HepG2 (cell line): ENCODE results near the gene CREG2. TPM values are rescaled to one million over a fixed set of nuclear protein-coding genes. Genes with fewer than 3 reads are reported as not detected.

Experiments used
- ARHGAP35 ChIP-seq: sonication (generic); formaldehyde crosslinking; IDR thresholded peaks from 2 replicates; pipeline ENCODE4 v1.9.0; 2022; ENCODE audit warnings: mild to moderate bottlenecking, inconsistent platforms, moderate library complexity, missing genetic modification reagents, borderline replicate concordance
- HMG20A ChIP-seq: IDR thresholded peaks from 2 replicates; pipeline ENCODE4 v1.6.1; 2016; ENCODE audit warnings: borderline replicate concordance
- ISX ChIP-seq: sonication (generic); formaldehyde crosslinking; conservative IDR thresholded peaks from 2 replicates; pipeline ENCODE4 v1.5.0; 2020; ENCODE audit warnings: missing genetic modification reagents
- JDP2 ChIP-seq: sonication (generic); formaldehyde crosslinking; IDR thresholded peaks from 2 replicates; pipeline ENCODE4 v1.8.1; 2022; ENCODE audit warnings: missing genetic modification reagents, borderline replicate concordance
- KDM5A ChIP-seq: fragments of 200-600 bp; sonication (generic); IDR thresholded peaks from 2 replicates; pipeline ENCODE4 v1.7.0; 2018; ENCODE audit warnings: antibody characterized with exemption, mild to moderate bottlenecking, low read length, borderline replicate concordance
- KLF13 ChIP-seq: sonication (generic); formaldehyde crosslinking; IDR thresholded peaks from 2 replicates; pipeline ENCODE4 v1.4.0; 2020; ENCODE audit warnings: mild to moderate bottlenecking, missing genetic modification reagents
- MAF1 ChIP-seq: sonication (generic); formaldehyde crosslinking; IDR thresholded peaks from 2 replicates; pipeline ENCODE4 v1.5.0; 2020; ENCODE audit warnings: missing genetic modification reagents, borderline replicate concordance
- ONECUT2 ChIP-seq: sonication (generic); formaldehyde crosslinking; IDR thresholded peaks from 2 replicates; pipeline ENCODE4 v1.4.0; 2020; ENCODE audit warnings: missing genetic modification reagents
- PBX3 ChIP-seq: sonication (generic); formaldehyde crosslinking; IDR thresholded peaks from 2 replicates; pipeline ENCODE4 v1.8.1; 2023; ENCODE audit warnings: missing genetic modification reagents, inconsistent platforms, borderline replicate concordance
- YEATS2 ChIP-seq: sonication (generic); formaldehyde crosslinking; IDR thresholded peaks from 2 replicates; pipeline ENCODE4 v1.4.0; 2020; ENCODE audit warnings: missing genetic modification reagents, borderline replicate concordance
- YEATS4 ChIP-seq: sonication (generic); formaldehyde crosslinking; IDR thresholded peaks from 2 replicates; pipeline ENCODE4 v1.4.0; 2020; ENCODE audit warnings: missing genetic modification reagents, borderline replicate concordance
- ZFP36L1 ChIP-seq: sonication (generic); formaldehyde crosslinking; IDR thresholded peaks from 2 replicates; pipeline ENCODE4 v1.8.0; 2022; ENCODE audit warnings: mild to moderate bottlenecking, missing genetic modification reagents, moderate library complexity
- ZNF292 ChIP-seq: sonication (generic); formaldehyde crosslinking; IDR thresholded peaks from 2 replicates; pipeline ENCODE4 v1.8.1; 2022; ENCODE audit warnings: mild to moderate bottlenecking, low read depth, missing genetic modification reagents, borderline replicate concordance
- ZNF383 ChIP-seq: sonication (generic); formaldehyde crosslinking; IDR thresholded peaks from 2 replicates; pipeline ENCODE4 v1.4.0; 2020; ENCODE audit warnings: missing genetic modification reagents, mild to moderate bottlenecking, borderline replicate concordance
- ZNF605 ChIP-seq: sonication (generic); formaldehyde crosslinking; IDR thresholded peaks from 2 replicates; pipeline ENCODE4 v1.8.0; 2022; ENCODE audit warnings: mild to moderate bottlenecking, missing genetic modification reagents
- ZNF678 ChIP-seq: sonication (generic); formaldehyde crosslinking; IDR thresholded peaks from 2 replicates; pipeline ENCODE4 v1.4.0; 2020; ENCODE audit warnings: mild to moderate bottlenecking, missing genetic modification reagents
- ZNF761 ChIP-seq: sonication (generic); formaldehyde crosslinking; conservative IDR thresholded peaks from 2 replicates; pipeline ENCODE4 v1.4.0; 2020; ENCODE audit warnings: mild to moderate bottlenecking, missing genetic modification reagents
- polyA plus RNA-seq, 8 experiments: library from polyadenylated mRNA; depleted of rRNA in 3 of 8; stranded (reverse) in 7 of 8; unstranded in 1 of 8; fragments of >200 nt; fragmentation: Illumina TruSeq in 4 of 8; extraction: Trizol in 4 of 8; gene quantifications; 2 replicates each; pipeline versions ENCODE4 v1.2.1 to v1.2.3, GENCODE V29; 2011 to 2016; ENCODE audit warnings: low read depth in 4 of 8, missing spikeins in 1 of 8, mixed read lengths in 1 of 8; ENCODE audit not compliant: insufficient read depth in 1 of 8
- total RNA-seq, 5 experiments: library from RNA; depleted of rRNA; stranded (reverse); fragments of >200 nt; fragmentation: Illumina TruSeq; extraction: Trizol; gene quantifications; 2 replicates each; pipeline ENCODE4 v1.2.3, GENCODE V29; 2016; ENCODE audit warnings: low read depth in 1 of 5
- TF ChIP-seq, protein P1 (sequence below): sonication (generic); formaldehyde crosslinking; IDR thresholded peaks from 2 replicates; pipeline ENCODE4 v1.4.0; 2020; ENCODE audit warnings: missing genetic modification reagents, borderline replicate concordance
- TF ChIP-seq, protein P2 (sequence below): sonication (generic); formaldehyde crosslinking; IDR thresholded peaks from 2 replicates; pipeline ENCODE4 v1.9.0; 2021; ENCODE audit warnings: missing genetic modification reagents, borderline replicate concordance
- TF ChIP-seq, protein P3 (sequence below): sonication (generic); formaldehyde crosslinking; IDR thresholded peaks from 2 replicates; pipeline ENCODE4 v1.4.0; 2020; ENCODE audit warnings: missing genetic modification reagents, low read depth, mild to moderate bottlenecking, borderline replicate concordance
- TF ChIP-seq, protein P4 (sequence below): sonication (generic); formaldehyde crosslinking; IDR thresholded peaks from 2 replicates; pipeline ENCODE4 v1.4.0; 2020; ENCODE audit warnings: missing genetic modification reagents; ENCODE audit errors: not compliant biosample characterization

Gene CREG2
- total and polyA plus RNA-seq, 2 of the 13 experiments (the other 11 are each of a cell fraction or from before 2014, with no cell fraction given), result 0.18 to 0.26 TPM

- no peak; the same call in 1 of the 2 replicates for TF ChIP-seq KDM5A
- TF ChIP-seq, protein P1, sequence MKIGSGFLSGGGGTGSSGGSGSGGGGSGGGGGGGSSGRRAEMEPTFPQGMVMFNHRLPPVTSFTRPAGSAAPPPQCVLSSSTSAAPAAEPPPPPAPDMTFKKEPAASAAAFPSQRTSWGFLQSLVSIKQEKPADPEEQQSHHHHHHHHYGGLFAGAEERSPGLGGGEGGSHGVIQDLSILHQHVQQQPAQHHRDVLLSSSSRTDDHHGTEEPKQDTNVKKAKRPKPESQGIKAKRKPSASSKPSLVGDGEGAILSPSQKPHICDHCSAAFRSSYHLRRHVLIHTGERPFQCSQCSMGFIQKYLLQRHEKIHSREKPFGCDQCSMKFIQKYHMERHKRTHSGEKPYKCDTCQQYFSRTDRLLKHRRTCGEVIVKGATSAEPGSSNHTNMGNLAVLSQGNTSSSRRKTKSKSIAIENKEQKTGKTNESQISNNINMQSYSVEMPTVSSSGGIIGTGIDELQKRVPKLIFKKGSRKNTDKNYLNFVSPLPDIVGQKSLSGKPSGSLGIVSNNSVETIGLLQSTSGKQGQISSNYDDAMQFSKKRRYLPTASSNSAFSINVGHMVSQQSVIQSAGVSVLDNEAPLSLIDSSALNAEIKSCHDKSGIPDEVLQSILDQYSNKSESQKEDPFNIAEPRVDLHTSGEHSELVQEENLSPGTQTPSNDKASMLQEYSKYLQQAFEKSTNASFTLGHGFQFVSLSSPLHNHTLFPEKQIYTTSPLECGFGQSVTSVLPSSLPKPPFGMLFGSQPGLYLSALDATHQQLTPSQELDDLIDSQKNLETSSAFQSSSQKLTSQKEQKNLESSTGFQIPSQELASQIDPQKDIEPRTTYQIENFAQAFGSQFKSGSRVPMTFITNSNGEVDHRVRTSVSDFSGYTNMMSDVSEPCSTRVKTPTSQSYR, result no peak
- TF ChIP-seq KLF13 (CRISPR knock-in tag), result no peak
- TF ChIP-seq PBX3 (CRISPR knock-in tag), result no peak
- no peak for TF ChIP-seq YEATS4 (CRISPR knock-in tag)
- TF ChIP-seq ARHGAP35 (CRISPR knock-in tag), result no peak
- TF ChIP-seq MAF1 (CRISPR knock-in tag), result no peak
- TF ChIP-seq ZNF761 (CRISPR knock-in tag), result no peak
- TF ChIP-seq ZNF678 (CRISPR knock-in tag), result no peak
- TF ChIP-seq JDP2 (CRISPR knock-in tag), result no peak
- peak; percentile 10; the same call in 1 of the 2 replicates for TF ChIP-seq ZNF292 (CRISPR knock-in tag)
- no peak for TF ChIP-seq ZFP36L1 (CRISPR knock-in tag)
- TF ChIP-seq, protein P2, sequence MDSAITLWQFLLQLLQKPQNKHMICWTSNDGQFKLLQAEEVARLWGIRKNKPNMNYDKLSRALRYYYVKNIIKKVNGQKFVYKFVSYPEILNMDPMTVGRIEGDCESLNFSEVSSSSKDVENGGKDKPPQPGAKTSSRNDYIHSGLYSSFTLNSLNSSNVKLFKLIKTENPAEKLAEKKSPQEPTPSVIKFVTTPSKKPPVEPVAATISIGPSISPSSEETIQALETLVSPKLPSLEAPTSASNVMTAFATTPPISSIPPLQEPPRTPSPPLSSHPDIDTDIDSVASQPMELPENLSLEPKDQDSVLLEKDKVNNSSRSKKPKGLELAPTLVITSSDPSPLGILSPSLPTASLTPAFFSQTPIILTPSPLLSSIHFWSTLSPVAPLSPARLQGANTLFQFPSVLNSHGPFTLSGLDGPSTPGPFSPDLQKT (CRISPR knock-in tag), result no peak
- no peak for TF ChIP-seq ZNF605 (CRISPR knock-in tag)
- no peak for TF ChIP-seq YEATS2 (CRISPR knock-in tag)
- TF ChIP-seq, protein P3, sequence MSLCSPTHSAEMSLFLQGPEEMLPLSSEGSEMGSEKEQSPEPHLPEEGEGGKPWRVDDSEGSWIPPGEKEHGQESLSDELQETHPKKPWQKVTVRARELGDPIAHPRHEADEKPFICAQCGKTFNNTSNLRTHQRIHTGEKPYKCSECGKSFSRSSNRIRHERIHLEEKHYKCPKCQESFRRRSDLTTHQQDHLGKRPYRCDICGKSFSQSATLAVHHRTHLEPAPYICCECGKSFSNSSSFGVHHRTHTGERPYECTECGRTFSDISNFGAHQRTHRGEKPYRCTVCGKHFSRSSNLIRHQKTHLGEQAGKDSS (CRISPR knock-in tag), result no peak
- no peak for TF ChIP-seq ISX (CRISPR knock-in tag)
- TF ChIP-seq, protein P4, sequence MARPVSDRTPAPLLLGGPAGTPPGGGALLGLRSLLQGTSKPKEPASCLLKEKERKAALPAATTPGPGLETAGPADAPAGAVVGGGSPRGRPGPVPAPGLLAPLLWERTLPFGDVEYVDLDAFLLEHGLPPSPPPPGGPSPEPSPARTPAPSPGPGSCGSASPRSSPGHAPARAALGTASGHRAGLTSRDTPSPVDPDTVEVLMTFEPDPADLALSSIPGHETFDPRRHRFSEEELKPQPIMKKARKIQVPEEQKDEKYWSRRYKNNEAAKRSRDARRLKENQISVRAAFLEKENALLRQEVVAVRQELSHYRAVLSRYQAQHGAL (CRISPR knock-in tag), result no peak
- no peak for TF ChIP-seq ONECUT2 (CRISPR knock-in tag)
- TF ChIP-seq HMG20A, result peak; percentile 96
- TF ChIP-seq ZNF383 (CRISPR knock-in tag), result no peak
These were observed 54.2 kb downstream of the CREG2 start (continued) for GRCh38 chr2:101332885-101333766.
